MCF 10A (cell line): ENCODE data around the gene PPIH. TPM values are rescaled to one million over a fixed set of nuclear protein-coding genes. Genes with fewer than 3 reads are reported as not detected.
A peak's percentile ranks its signal among the peaks of the same experiment; 100 is the strongest.
"Not testable (repeated sequence)": the region's sequence is repeated elsewhere in the genome, so short reads cannot be mapped to it uniquely, and the experiment has no call there.

Experiments used
- BruUV-seq: library from RNA; stranded (reverse); fragments of 400-500 nt; replicated peaks from 2 replicates; lab custom pipeline; 2021; lab: Mats Ljungman, UMichigan
- CTCF ChIA-PET: fragments of 300-600 bp; sonication (Branson Sonifier 250); formaldehyde crosslinking; extraction: SDS; loops from one replicate; lab custom pipeline; 2021; ENCODE audit warnings: antibody characterized with exemption, inconsistent platforms; lab: Yijun Ruan, JAX
- POLR2A ChIA-PET: fragments of 300-600, 350-650 bp; sonication (Branson Sonifier 250); formaldehyde crosslinking; extraction: SDS; loops from one replicate; lab custom pipeline; 2020; ENCODE audit warnings: antibody characterized with exemption, inconsistent platforms; lab: Yijun Ruan, JAX
- DNase-seq: peaks from one replicate; pipeline ENCODE4 v3.0.0-alpha.2; 2018; ENCODE audit not compliant: unreplicated experiment
- H3K27ac Mint-ChIP-seq: one replicate; pipeline ENCODE4 v1.8.0; 2022; ENCODE audit warnings: mild to moderate bottlenecking, low read depth, mixed read lengths; ENCODE audit not compliant: unreplicated experiment
- H3K27me3 Mint-ChIP-seq: one replicate; pipeline ENCODE4 v1.8.0; 2022; ENCODE audit warnings: mixed read lengths; ENCODE audit not compliant: insufficient read depth, unreplicated experiment
- H3K36me3 Mint-ChIP-seq: one replicate; pipeline ENCODE4 v1.8.0; 2022; ENCODE audit warnings: mild to moderate bottlenecking, moderate library complexity, mixed read lengths; ENCODE audit not compliant: insufficient read depth, unreplicated experiment
- H3K4me1 Mint-ChIP-seq: one replicate; pipeline ENCODE4 v1.8.0; 2022; ENCODE audit warnings: mixed read lengths; ENCODE audit not compliant: insufficient read depth, unreplicated experiment
- H3K4me3 Mint-ChIP-seq: one replicate; pipeline ENCODE4 v1.8.0; 2022; ENCODE audit warnings: mild to moderate bottlenecking, moderate library complexity, mixed read lengths; ENCODE audit not compliant: unreplicated experiment
- H3K9me3 Mint-ChIP-seq: one replicate; pipeline ENCODE4 v1.8.0; 2022; ENCODE audit warnings: mixed read lengths; ENCODE audit not compliant: unreplicated experiment
- intact Hi-C: fragments of 100-400 bp; cut with micrococcal nuclease; formaldehyde crosslinking; loops from 2 replicates; pipeline ENCODE4 v1.14.1; 2022
- total RNA-seq: library from RNA; stranded (reverse); gene quantifications from 2 replicates; pipeline ENCODE4 v1.2.3, GENCODE V29; 2022
- TF ChIP-seq, protein P1 (sequence below): fragments of 200-600 bp; IDR thresholded peaks from one replicate; pipeline ENCODE4 v1.8.0; 2022; ENCODE audit warnings: antibody characterized with exemption, mild to moderate bottlenecking; ENCODE audit not compliant: unreplicated experiment

The PPIH gene
- total RNA-seq, 1 experiment from 2014 or later: 55.9 TPM

DNA sequence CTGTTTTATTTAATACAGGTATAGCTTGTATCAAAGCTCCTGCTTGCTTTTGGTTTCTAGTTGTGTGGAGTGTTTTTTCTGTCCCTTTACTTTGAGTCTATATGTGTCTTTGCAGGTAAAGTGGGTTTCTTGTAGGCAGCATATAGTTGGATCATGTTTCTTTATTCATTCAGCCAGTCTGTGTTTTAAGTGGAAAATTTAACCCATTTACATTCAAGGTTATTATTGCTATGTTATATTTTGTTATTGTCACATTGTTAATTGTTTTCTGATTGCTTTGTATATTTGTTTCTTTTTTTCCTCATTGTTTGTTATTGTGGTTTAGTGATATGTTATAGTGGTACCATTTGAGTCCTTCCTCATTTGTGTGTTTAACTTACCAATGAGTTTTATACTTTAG is 55.1 kb downstream of the PPIH start:
- H3K27me3 Mint-ChIP-seq: no peaks in the 10 kb centered on the region
- intact Hi-C loops: no loop called here
- no peaks in the 10 kb centered on the region for H3K4me1 Mint-ChIP-seq
- H3K4me3 Mint-ChIP-seq: no peak overlapping the region
- no peak overlapping the region for H3K27ac Mint-ChIP-seq
- DNase-seq: no peak
- ChIA-PET POLR2A (interaction anchor here (1.0 kb wide), 1 partner anchor 31 kb away, joined by 3 read pairs; the partner anchor contains the start of gene YBX1), CTCF (interaction anchor here (1.3 kb wide), 1 partner anchor 34 kb away, joined by 5 read pairs; no protein-coding TSS in a partner anchor)
- peaks cover 79% of the 10 kb centered on the region for H3K36me3 Mint-ChIP-seq
- TF ChIP-seq, protein P1, sequence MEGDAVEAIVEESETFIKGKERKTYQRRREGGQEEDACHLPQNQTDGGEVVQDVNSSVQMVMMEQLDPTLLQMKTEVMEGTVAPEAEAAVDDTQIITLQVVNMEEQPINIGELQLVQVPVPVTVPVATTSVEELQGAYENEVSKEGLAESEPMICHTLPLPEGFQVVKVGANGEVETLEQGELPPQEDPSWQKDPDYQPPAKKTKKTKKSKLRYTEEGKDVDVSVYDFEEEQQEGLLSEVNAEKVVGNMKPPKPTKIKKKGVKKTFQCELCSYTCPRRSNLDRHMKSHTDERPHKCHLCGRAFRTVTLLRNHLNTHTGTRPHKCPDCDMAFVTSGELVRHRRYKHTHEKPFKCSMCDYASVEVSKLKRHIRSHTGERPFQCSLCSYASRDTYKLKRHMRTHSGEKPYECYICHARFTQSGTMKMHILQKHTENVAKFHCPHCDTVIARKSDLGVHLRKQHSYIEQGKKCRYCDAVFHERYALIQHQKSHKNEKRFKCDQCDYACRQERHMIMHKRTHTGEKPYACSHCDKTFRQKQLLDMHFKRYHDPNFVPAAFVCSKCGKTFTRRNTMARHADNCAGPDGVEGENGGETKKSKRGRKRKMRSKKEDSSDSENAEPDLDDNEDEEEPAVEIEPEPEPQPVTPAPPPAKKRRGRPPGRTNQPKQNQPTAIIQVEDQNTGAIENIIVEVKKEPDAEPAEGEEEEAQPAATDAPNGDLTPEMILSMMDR: no peak
- H3K9me3 Mint-ChIP-seq: no peaks in the 10 kb centered on the region
- BruUV-seq: no TSS peak

DNA sequence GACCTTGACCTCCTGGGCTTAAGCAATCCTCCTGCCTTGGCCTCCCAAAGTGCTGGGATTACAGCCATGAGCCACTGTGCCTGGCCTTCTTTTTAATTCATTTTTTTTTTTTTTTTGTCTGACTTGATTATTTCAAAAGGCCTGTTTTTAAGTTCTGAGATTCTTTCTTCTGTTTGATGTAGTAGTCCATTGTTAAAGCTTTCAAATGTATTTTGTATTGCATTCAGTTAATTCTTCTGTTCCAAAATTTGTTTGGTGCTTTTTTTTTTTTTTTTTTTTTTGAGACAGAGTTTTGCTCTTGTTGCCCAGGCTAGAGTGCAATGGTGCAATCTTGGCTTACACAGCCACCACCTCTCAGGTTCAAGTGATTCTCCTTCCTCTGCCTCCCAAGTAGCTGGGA is 56.2 kb downstream of the PPIH start:
- ChIA-PET CTCF (interaction anchor here (1.3 kb wide), 1 partner anchor 33 kb away, joined by 5 read pairs; no protein-coding TSS in a partner anchor), POLR2A (interaction anchor here (0.7 kb wide), 1 partner anchor 17 kb away, joined by 4 read pairs; no protein-coding TSS in a partner anchor)
- BruUV-seq, intact Hi-C loops, H3K9me3 Mint-ChIP-seq, DNase-seq, H3K4me1 Mint-ChIP-seq, H3K4me3 Mint-ChIP-seq, H3K27ac Mint-ChIP-seq, H3K27me3 Mint-ChIP-seq: not testable (repeated sequence)
- H3K36me3 Mint-ChIP-seq: peaks cover 71% of the 10 kb centered on the region

DNA sequence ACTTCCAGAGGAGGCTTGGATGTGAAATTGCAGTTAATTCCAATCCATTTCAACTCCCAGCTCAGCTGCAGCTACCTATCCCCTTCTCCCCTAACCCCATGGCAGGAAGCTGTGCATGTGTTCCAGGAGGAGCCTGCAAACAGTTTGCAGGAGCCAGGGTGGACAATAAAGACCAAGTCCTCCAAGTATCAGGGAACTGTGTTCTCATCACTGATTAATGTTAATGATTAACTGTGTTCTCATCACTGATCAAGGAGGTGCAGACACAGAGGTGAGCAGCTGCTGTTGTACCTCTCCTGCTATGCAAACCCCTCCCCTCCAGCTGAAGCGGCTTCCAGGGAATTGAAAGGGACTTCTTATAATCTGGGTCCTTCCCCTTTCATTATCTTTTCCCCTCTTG is 62.6 kb downstream of the PPIH start:
- H3K27me3 Mint-ChIP-seq: no peaks in the 10 kb centered on the region
- H3K36me3 Mint-ChIP-seq: peaks cover 29% of the 10 kb centered on the region
- no peak for DNase-seq
- H3K4me1 Mint-ChIP-seq: peaks cover 9% of the 10 kb centered on the region
- H3K9me3 Mint-ChIP-seq: no peaks in the 10 kb centered on the region
- ChIA-PET CTCF (interaction anchor here (0.6 kb wide), 1 partner anchor 376 kb away, joined by 4 read pairs; no protein-coding TSS in a partner anchor), POLR2A (no interaction called here)
- no TSS peak for BruUV-seq
- H3K27ac Mint-ChIP-seq: no peak overlapping the region
- no peak overlapping the region for H3K4me3 Mint-ChIP-seq
- intact Hi-C loops: loop anchor here (10.0 kb wide), 1 partner anchor 376 kb away; no protein-coding TSS in a partner anchor
- TF ChIP-seq, protein P1: no peak

DNA sequence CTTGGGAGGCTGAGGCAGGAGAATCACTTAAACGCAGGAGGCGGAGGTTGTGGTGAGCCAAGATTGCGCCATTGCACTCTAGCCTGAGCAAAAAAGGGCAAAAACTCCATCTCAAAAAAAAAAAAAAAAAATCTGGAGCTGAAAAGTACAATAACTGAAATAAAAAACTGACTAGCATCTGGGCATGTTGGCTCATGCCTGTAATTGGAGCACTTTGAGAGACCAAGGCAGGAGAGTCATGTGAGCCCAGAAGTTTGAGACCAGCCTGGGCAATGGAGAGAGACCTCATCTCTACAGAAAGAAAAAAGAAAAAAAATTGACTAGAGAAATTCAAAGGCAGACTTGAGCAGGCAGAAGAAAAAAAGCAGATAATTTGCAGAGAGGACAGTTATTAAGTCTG is 63.7 kb downstream of the PPIH start:
- no peaks in the 10 kb centered on the region for H3K9me3 Mint-ChIP-seq
- CTCF ChIA-PET: no interaction called here
- no peaks in the 10 kb centered on the region for H3K27me3 Mint-ChIP-seq
- no TSS peak for BruUV-seq
- POLR2A ChIA-PET: interaction anchor here (0.7 kb wide), 1 partner anchor 46 kb away, joined by 4 read pairs; no protein-coding TSS in a partner anchor
- peak; percentile 36 for DNase-seq
- intact Hi-C loops: loop anchor here (10.0 kb wide), 1 partner anchor 377 kb away; no protein-coding TSS in a partner anchor
- H3K4me1 Mint-ChIP-seq: peaks cover 9% of the 10 kb centered on the region
- peaks cover 19% of the 10 kb centered on the region for H3K36me3 Mint-ChIP-seq
- H3K27ac Mint-ChIP-seq: peak overlapping the region; percentile 61
- no peak overlapping the region for H3K4me3 Mint-ChIP-seq
- TF ChIP-seq, protein P1: no peak

DNA sequence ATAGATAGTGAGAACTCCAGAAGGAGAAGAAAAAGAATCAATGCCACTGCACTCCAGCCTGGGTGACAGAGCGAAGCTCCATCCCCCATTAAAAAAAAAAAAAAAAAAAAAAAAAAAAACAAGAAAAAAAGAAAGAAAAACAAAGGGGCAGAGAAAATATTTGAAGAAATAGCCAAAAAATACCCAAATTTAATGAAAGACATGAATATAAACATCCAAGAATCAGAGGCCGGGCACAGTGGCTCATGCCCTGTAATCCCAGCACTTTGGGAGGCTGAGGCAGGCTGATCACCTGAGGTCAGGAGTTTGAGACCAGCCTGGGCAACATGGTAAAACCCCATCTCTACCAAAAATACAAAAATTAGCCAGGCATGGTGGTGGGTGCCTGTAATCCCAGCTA is 64.2 kb downstream of the PPIH start:
- H3K9me3 Mint-ChIP-seq, H3K4me3 Mint-ChIP-seq, POLR2A ChIA-PET, H3K27me3 Mint-ChIP-seq, H3K4me1 Mint-ChIP-seq, CTCF ChIA-PET, DNase-seq, BruUV-seq: not testable (repeated sequence)
- H3K27ac Mint-ChIP-seq: peak overlapping the region; percentile 61
- peaks cover 16% of the 10 kb centered on the region for H3K36me3 Mint-ChIP-seq
- intact Hi-C loops: loop anchor here (10.0 kb wide), 1 partner anchor 378 kb away; no protein-coding TSS in a partner anchor
